Activated CD4-positive, alpha-beta memory T cell treated with anti-CD3 and anti-CD28 coated beads, Interleukin-2, amount 10 ng/mL, durations not matched to agents 7 days and 5 days (primary cell): ENCODE data around the gene TTLL8. TPM values are rescaled to one million over a fixed set of nuclear protein-coding genes. Genes with fewer than 3 reads are reported as not detected.

ENCODE experiments used
- total RNA-seq, 2 experiments: library from RNA; stranded (reverse); gene quantifications; one replicate each; pipeline ENCODE4 v1.2.3, GENCODE V29; 2021

TTLL8 gene
- total RNA-seq, 2 experiments from 2014 or later: not detected

Other genes with a start within 250 kb of the TTLL8 start
- gene BRD1, start 230.4 kb downstream of the TTLL8 start, total RNA-seq: 10 to 100 TPM; 54.7 to 55.4 TPM
- gene ZBED4, start 204.5 kb downstream of the TTLL8 start, total RNA-seq: 10 to 100 TPM; 20.6 to 21.8 TPM
- 10 to 100 TPM; 14.7 to 20.6 TPM for gene ALG12, start 139.9 kb downstream of the TTLL8 start, total RNA-seq
- gene CRELD2, start 139.7 kb downstream of the TTLL8 start, total RNA-seq: 10 to 100 TPM; 50.0 to 51.2 TPM
- 10 to 100 TPM; 60.1 to 62.3 TPM for gene PIM3, start 97.5 kb downstream of the TTLL8 start, total RNA-seq
- not detected for gene IL17REL, start 45.5 kb downstream of the TTLL8 start, total RNA-seq
- under 1 TPM; 0.30 to 0.50 TPM for gene MLC1, start 27.1 kb upstream of the TTLL8 start, total RNA-seq
- not detected for gene MOV10L1, start 31.7 kb upstream of the TTLL8 start, total RNA-seq
- under 1 TPM; 0.83 to 0.88 TPM for gene PANX2, start 112.4 kb upstream of the TTLL8 start, total RNA-seq
- 100 to 1,000 TPM; 136 to 138 TPM for gene TRABD, start 127.6 kb upstream of the TTLL8 start, total RNA-seq
- 10 to 100 TPM; 21.5 TPM for gene SELENOO, start 142.7 kb upstream of the TTLL8 start, total RNA-seq
- gene TUBGCP6, start 186.7 kb upstream of the TTLL8 start, total RNA-seq: 10 to 100 TPM; 50.6 to 53.9 TPM
- 10 to 100 TPM; 83.7 to 90.0 TPM for gene HDAC10, start 193.0 kb upstream of the TTLL8 start, total RNA-seq
- 1 to 10 TPM; 4.8 to 5.8 TPM for gene MAPK12, start 203.4 kb upstream of the TTLL8 start, total RNA-seq
- 10 to 100 TPM; 13.4 to 14.2 TPM for gene MAPK11, start 212.1 kb upstream of the TTLL8 start, total RNA-seq
- 10 to 100 TPM; 21.5 to 23.5 TPM for gene PLXNB2, start 249.3 kb upstream of the TTLL8 start, total RNA-seq